ENCODE data around the gene RNF130. TPM values are rescaled to one million over a fixed set of nuclear protein-coding genes. Genes with fewer than 3 reads are reported as not detected.

The RNF130 gene
- total RNA-seq, 2 experiments from 2014 or later: 4.9 to 5.4 TPM

DNA sequence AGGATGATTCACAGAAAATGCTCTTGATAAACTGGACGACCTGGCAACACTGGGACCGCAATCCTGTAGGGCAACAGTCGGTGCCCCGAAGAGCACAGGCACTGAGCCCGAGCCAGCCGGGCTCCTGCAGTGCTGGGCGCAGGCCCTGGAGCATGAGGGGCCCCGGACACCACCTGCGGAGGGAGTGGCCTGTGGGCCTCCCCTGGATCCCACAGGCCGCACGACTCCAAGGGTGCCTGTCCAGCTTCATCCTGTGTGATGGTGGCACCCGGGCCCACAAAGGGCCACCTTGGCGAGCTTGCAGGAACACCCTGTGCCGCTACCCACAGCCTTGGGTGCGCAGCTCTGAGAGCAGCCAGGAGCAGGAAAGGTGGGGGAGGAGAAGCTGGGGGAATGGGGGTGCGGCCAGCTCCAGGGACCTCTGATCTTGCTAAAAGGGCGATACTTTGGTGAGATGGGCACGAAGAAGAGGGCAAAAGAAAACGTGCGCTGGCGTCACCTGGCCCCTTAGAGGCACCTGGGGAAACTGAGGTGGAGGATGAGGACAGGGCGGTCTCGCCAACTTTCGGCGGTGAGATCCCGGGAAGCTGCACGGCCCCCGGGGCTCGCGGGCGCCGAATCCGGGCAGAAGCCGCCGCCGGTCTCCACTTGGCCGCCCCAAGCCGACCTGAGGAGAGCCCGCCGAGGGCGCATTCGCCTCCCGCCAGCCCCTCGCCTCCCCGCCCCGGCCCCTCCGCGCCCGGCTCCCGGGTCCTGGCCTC, 164.6 kb downstream of the RNF130 start:
- DNase-seq: peak; percentile 52
- peak overlapping the region; percentile 74 for H3K27ac Mint-ChIP-seq
- CTCF ChIA-PET: interaction anchor here (0.8 to 5.3 kb wide), 6 partner anchors 9 to 145 kb away, joined by 3 to 29 read pairs (median 4); partner anchors contain the start of genes LTC4S and MGAT4B

DNA sequence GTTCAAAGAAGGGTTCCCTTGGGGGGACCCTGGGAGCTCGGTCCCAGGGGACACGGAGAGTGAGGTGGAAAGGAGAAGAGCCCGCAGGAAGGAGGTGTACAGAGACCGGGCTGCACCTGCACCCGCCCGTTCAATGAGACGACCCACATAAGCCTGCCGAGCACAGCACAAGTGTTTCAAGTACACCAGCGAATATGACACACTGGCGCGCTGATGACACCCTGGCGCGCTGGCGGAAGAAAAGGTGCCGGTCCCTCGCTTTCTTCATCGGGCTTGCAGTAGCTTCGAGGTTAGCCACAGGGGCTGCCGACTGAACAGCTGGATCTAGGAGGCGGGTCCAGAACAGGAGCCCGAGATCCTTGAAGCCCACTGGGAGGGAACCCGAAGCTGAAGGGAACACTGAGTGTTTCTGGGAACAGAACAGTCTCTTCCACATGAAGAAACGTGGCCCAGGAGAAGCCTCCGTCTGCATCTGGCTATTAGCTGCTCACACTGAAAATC, 165.2 kb downstream of the RNF130 start:
- H3K4me3 Mint-ChIP-seq: peak overlapping the region; percentile 83
- ATAC-seq (no peak), DNase-seq (no peak)
- peaks cover 18% of the 10 kb centered on the region for H3K4me1 Mint-ChIP-seq
- CTCF ChIA-PET: interaction anchor here (0.8 to 5.3 kb wide), 6 partner anchors 10 to 144 kb away, joined by 3 to 29 read pairs (median 4); partner anchors contain the start of genes LTC4S and MGAT4B
- H3K36me3 Mint-ChIP-seq: peaks cover 5% of the 10 kb centered on the region
- no peaks in the 10 kb centered on the region for H3K27me3 Mint-ChIP-seq
- H3K9me3 Mint-ChIP-seq (ENCODE audit: low read depth): no peaks in the 10 kb centered on the region
- H3K27ac Mint-ChIP-seq: no peak overlapping the region

More for the DNA sequence above, 164.6 kb downstream of the RNF130 start:
- peaks cover 18% of the 10 kb centered on the region for H3K4me1 Mint-ChIP-seq
- no peaks in the 10 kb centered on the region for H3K9me3 Mint-ChIP-seq (ENCODE audit: low read depth)
- H3K27me3 Mint-ChIP-seq: no peaks in the 10 kb centered on the region
- H3K4me3 Mint-ChIP-seq: peak overlapping the region; percentile 83
- H3K36me3 Mint-ChIP-seq: peaks cover 5% of the 10 kb centered on the region
- peak; percentile 38 for ATAC-seq

DNA sequence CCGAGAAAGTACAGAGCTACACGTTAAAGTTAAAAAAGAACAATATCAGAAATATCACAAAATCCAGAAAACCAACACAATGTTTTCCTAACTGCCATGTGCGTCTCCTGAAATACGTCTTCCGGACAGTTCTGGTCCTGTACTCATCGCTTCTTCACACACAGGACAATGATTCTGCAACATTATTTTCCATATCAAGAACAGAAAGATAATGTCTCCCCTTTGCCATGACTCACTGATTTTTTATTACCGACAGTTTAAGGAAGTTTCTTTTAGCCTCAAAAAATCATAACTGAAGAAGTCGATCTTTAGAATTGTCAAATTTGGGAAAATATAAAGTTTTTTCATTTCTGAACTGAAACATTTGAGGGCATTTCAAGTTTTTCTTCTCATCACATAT, 166.4 kb downstream of the RNF130 start:
- peaks cover 18% of the 10 kb centered on the region for H3K4me1 Mint-ChIP-seq
- no peak overlapping the region for H3K4me3 Mint-ChIP-seq
- no peaks in the 10 kb centered on the region for H3K27me3 Mint-ChIP-seq
- no peak overlapping the region for H3K27ac Mint-ChIP-seq
- CTCF ChIA-PET: interaction anchor here (1.5 to 5.3 kb wide), 2 partner anchors 103 to 109 kb away, joined by 3 to 29 read pairs; no protein-coding TSS in a partner anchor
- DNase-seq (no peak), ATAC-seq (no peak)
- H3K9me3 Mint-ChIP-seq (ENCODE audit: low read depth): no peaks in the 10 kb centered on the region
- H3K36me3 Mint-ChIP-seq: peaks cover 5% of the 10 kb centered on the region

Small RNA genes within 50 kb of the gene (microRNA-seq; reads per million reads assigned to microRNA genes)
- 14.9 reads per million, percentile 38 among the genes with 10 or more reads in this experiment for gene MIR340

Other genes with a start within 250 kb of the RNF130 start
- gene MRNIP, start 212.9 kb downstream of the RNF130 start, total RNA-seq: 10 to 100 TPM; 20.2 to 21.4 TPM
- gene TBC1D9B, start 163.9 kb downstream of the RNF130 start, total RNA-seq: 10 to 100 TPM; 71.6 to 83.3 TPM
- gene RASGEF1C, start 137.5 kb upstream of the RNF130 start, total RNA-seq: not detected
- gene MAPK9, start 220.3 kb upstream of the RNF130 start, total RNA-seq: 10 to 100 TPM; 40.9 to 44.4 TPM